GM12865 (cell line): ENCODE data around the gene ABCA4.
A peak's percentile ranks its signal among the peaks of the same experiment; 100 is the strongest.

ENCODE experiments used
- DNase-seq: peaks from one replicate; pipeline ENCODE4 v3.0.0; 2010; ENCODE audit warnings: low read depth
- H3K4me3 ChIP-seq: 2 replicates; pipeline ENCODE4 v1.5.1; 2011; ENCODE audit warnings: mild to moderate bottlenecking, low read depth, low read length, control low read depth
- CTCF ChIP-seq: IDR thresholded peaks from 2 replicates; pipeline ENCODE4 v1.5.1; 2011; ENCODE audit warnings: low read length, control low read depth, low read depth, inconsistent platforms; ENCODE audit not compliant: insufficient read depth; ENCODE audit errors: missing control alignments

The ABCA4 gene

DNA sequence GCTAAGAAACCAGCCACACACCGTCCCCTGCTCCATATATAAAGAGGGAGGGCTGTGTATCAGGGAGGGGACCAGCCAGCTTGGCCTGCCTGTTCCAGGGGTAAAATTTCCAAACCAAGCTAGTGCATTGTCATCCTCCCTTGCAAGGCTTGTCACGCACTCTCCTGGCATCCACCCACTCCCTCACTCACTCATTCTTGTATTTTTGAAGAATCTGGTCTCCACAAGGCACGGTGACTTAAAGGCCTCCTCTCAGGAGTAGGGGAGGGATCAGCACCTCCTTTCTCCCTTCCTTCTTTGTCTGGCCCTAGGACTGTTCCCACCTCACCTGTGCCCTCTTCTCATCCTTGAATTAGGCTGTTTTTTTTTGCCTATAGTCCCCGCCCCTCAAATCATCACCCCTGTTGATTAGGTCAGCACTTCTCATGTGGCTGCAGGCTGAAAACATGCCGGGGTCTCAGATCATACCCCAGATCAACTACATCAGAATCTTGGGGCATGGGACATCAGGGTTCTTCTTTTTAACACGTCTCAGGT lies 5.0 kb downstream of the ABCA4 start:
- TF ChIP-seq CTCF: no peak
- no peak overlapping the region for H3K4me3 ChIP-seq
- DNase-seq: no peak

GRCh38 chr1:94115254-94115899 lies 5.6 kb downstream of the ABCA4 start:
- no peak overlapping the region for H3K4me3 ChIP-seq
- no peak for DNase-seq
- no peak for TF ChIP-seq CTCF

- DNase-seq: no peak
- no peak for TF ChIP-seq CTCF
- no peak overlapping the region for H3K4me3 ChIP-seq
Observed at GRCh38 chr1:94113589-94114226, 7.2 kb downstream of the ABCA4 start.

GRCh38 chr1:94111879-94112278 lies 9.1 kb downstream of the ABCA4 start:
- TF ChIP-seq CTCF: no peak
- no peak overlapping the region for H3K4me3 ChIP-seq
- DNase-seq: peak; percentile 67

GRCh38 chr1:94110946-94111740 lies 9.8 kb downstream of the ABCA4 start:
- no peak for TF ChIP-seq CTCF

GRCh38 chr1:94110021-94110761 lies 10.8 kb downstream of the ABCA4 start:
- H3K4me3 ChIP-seq: no peak overlapping the region
- no peak for TF ChIP-seq CTCF
- DNase-seq: no peak

More at GRCh38 chr1:94110946-94111740, 9.8 kb downstream of the ABCA4 start:
- no peak for DNase-seq
- H3K4me3 ChIP-seq: no peak overlapping the region
